Activated CD4-positive, CD25-positive, alpha-beta regulatory T cell treated with anti-CD3 and anti-CD28 coated beads, Interleukin-2, amount 50 U/mL, for 16 hours (primary cell): ENCODE results near the gene PMAIP1.

Source experiments
- DNase-seq: peaks from one replicate; pipeline ENCODE4 v3.0.0-alpha.2; 2020; ENCODE audit warnings: low read depth, low spot score

PMAIP1 gene

DNA sequence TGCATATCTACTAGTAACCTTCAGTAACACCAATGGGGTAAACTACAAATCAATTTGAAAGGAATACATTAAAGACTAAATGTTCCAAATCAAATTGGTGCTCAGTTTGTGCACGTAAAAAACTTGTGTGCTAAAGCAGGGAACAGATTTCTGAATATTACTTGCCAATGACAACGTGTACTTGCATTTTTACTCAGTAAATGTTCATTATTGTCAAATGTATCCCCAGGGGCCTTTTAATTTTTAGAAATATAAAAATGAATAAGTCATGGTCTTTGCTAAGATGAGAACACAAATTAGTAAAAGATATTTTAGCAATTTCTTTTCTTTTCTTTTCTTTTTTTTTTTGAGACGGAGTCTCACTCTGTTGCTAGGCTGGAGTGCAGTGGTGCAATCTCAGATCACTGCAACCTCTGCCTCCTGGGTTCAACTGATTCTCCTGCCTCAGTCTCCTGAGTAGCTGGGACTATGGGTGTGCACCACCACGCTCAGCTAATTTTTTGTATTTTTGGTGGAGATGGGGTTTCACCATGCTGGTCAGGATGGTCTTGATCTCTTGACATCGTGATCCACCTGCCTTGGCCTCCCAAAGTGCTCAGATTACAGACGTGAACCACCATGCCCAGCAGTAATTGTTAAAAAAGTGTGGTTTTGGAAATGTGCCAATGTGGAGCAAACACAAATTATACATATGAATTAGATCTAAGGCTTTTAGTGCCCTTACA is 52.6 kb downstream of the PMAIP1 start:
- DNase-seq, result no peak
